B cell (primary cell): ENCODE results near the gene C16orf46. TPM values are rescaled to one million over a fixed set of nuclear protein-coding genes. Genes with fewer than 3 reads are reported as not detected.

Experiments used
- ATAC-seq: fragments of 200-7000 bp; cut with Tn5 transposase; one replicate; pipeline ENCODE4 v1.10.0; 2021; ENCODE audit warnings: low read depth, mild to moderate bottlenecking, moderate number of reproducible peaks, moderate library complexity
- CTCF ChIA-PET: fragments of 350-600 bp; sonication (Branson Sonifier 250); formaldehyde crosslinking; loops from one replicate; lab custom pipeline; 2021; ENCODE audit warnings: antibody characterized with exemption, inconsistent platforms; lab: Charles Lee
- POLR2A ChIA-PET: fragments of 350-600 bp; sonication (Branson Sonifier 250); formaldehyde crosslinking; loops from one replicate; lab custom pipeline; 2021; ENCODE audit warnings: antibody characterized with exemption; lab: Charles Lee
- DNase-seq: peaks from one replicate; pipeline ENCODE4 v3.0.0; 2013
- H2AFZ ChIP-seq: 2 replicates; pipeline ENCODE4 v1.6.1; 2012; ENCODE audit warnings: mild to moderate bottlenecking, low read depth, low read length; ENCODE audit not compliant: insufficient read depth, poor library complexity, severe bottlenecking
- H3K27ac ChIP-seq, 2 donors: 1 replicate in 1 of 2; 2 replicates in 1 of 2; pipeline ENCODE4 v1.5.1; 2012 to 2013; ENCODE audit warnings: low read length in 2 of 2, mild to moderate bottlenecking in 2 of 2, moderate library complexity in 1 of 2
- H3K27me3 ChIP-seq, 4 experiments: fragments of 200-600 bp in 1 of 4; sonication (generic) in 1 of 4; replicated peaks in 1 of 4; 1 replicate in 2 of 4; 2 replicates in 2 of 4; pipeline versions ENCODE4 v1.6.1 to v1.7.0; 2013 to 2016; ENCODE audit warnings: low read length in 3 of 4, mild to moderate bottlenecking in 2 of 4, mixed read lengths in 1 of 4, moderate library complexity in 1 of 4; ENCODE audit not compliant: insufficient read depth in 4 of 4, control insufficient read depth in 3 of 4; ENCODE audit errors: control extremely low read depth in 1 of 4
- H3K36me3 ChIP-seq, 2 experiments: replicated peaks in 1 of 2; 1 replicate in 1 of 2; 2 replicates in 1 of 2; pipeline versions ENCODE4 v1.6.1 to v1.7.1; 2013; ENCODE audit warnings: low read length in 1 of 2; ENCODE audit not compliant: insufficient read depth in 2 of 2, control insufficient read depth in 1 of 2; ENCODE audit errors: control extremely low read depth in 1 of 2, extremely low read depth in 1 of 2
- H3K4me1 ChIP-seq, 2 donors: fragments of 200-600 bp in 1 of 2; sonication (generic) in 1 of 2; 1 replicate in 1 of 2; 2 replicates in 1 of 2; pipeline versions ENCODE4 v1.5.1 to v1.6.1; 2013 to 2017; ENCODE audit warnings: low read length in 2 of 2; ENCODE audit not compliant: control insufficient read depth in 2 of 2, insufficient read depth in 2 of 2
- H3K4me2 ChIP-seq: replicated peaks from 2 replicates; pipeline ENCODE3; 2012; ENCODE audit warnings: mild to moderate bottlenecking, low read depth, low read length; ENCODE audit not compliant: poor library complexity, severe bottlenecking
- H3K4me3 ChIP-seq, 5 experiments: fragments of 200-600 bp in 1 of 5; sonication (generic) in 1 of 5; 1 replicate in 3 of 5; 2 replicates in 2 of 5; pipeline versions ENCODE4 v1.5.1 to v1.7.0; 2011 to 2016; ENCODE audit warnings: low read length in 4 of 5, mild to moderate bottlenecking in 4 of 5, low read depth in 2 of 5, control low read depth in 1 of 5, moderate library complexity in 1 of 5; ENCODE audit not compliant: insufficient read depth in 1 of 5; ENCODE audit errors: control extremely low read depth in 1 of 5, extremely low read depth in 1 of 5
- H3K79me2 ChIP-seq: fragments of 200-600 bp; sonication (generic); one replicate; pipeline ENCODE4 v1.6.0; 2016; ENCODE audit warnings: low read length; ENCODE audit not compliant: control insufficient read depth, insufficient read depth
- H3K9ac ChIP-seq: fragments of 200-600 bp; sonication (generic); 2 replicates; pipeline ENCODE4 v1.6.1; 2017; ENCODE audit warnings: mild to moderate bottlenecking, low read length, moderate library complexity
- H3K9me3 ChIP-seq, 3 donors: one replicate each; pipeline versions ENCODE4 v1.6.1 to v1.7.1; 2013; ENCODE audit warnings: low read length in 2 of 3; ENCODE audit not compliant: control insufficient read depth in 2 of 3, insufficient read depth in 1 of 3; ENCODE audit errors: control extremely low read depth in 1 of 3
- H4K20me1 ChIP-seq: 2 replicates; pipeline ENCODE4 v1.6.0; 2012; ENCODE audit warnings: mild to moderate bottlenecking, low read length; ENCODE audit not compliant: insufficient read depth, control insufficient read depth, poor library complexity, severe bottlenecking
- H3K27ac Mint-ChIP-seq: one replicate; pipeline ENCODE4 v1.8.0; 2021; ENCODE audit warnings: mixed read lengths
- H3K27me3 Mint-ChIP-seq: one replicate; pipeline ENCODE4 v1.8.0; 2021; ENCODE audit warnings: mixed read lengths
- H3K4me1 Mint-ChIP-seq: one replicate; pipeline ENCODE4 v1.8.0; 2021; ENCODE audit warnings: mixed read lengths
- H3K4me3 Mint-ChIP-seq: one replicate; pipeline ENCODE4 v1.8.0; 2021; ENCODE audit warnings: mixed read lengths
- H3K9me3 Mint-ChIP-seq: one replicate; pipeline ENCODE4 v1.8.0; 2022; ENCODE audit warnings: mixed read lengths; ENCODE audit not compliant: insufficient read depth
- CTCF ChIP-seq: fragments of 200-600 bp; IDR thresholded peaks from one replicate; pipeline ENCODE4 v1.8.0; 2022; ENCODE audit warnings: antibody characterized with exemption, mild to moderate bottlenecking
- EZH2 ChIP-seq: IDR thresholded peaks from 2 replicates; pipeline ENCODE4 v1.6.1; 2012; ENCODE audit warnings: borderline replicate concordance, low read depth, mild to moderate bottlenecking, moderate library complexity, low read length; ENCODE audit not compliant: insufficient read depth, poor library complexity, severe bottlenecking
- WGBS: methylation state at CpG from one replicate; pipeline ENCODE4 v1.1.5; 2013; ENCODE audit warnings: missing lambda C conversion rate; ENCODE audit not compliant: insufficient coverage; 5-methylcytosine and 5-hydroxymethylcytosine counted together
- intact Hi-C: fragments of 100-400 bp; cut with micrococcal nuclease; formaldehyde crosslinking; loops from one replicate; pipeline ENCODE4 v1.10.0; 2022
- polyA minus RNA-seq: library from RNA; depleted of rRNA, polyadenylated mRNA; stranded (reverse); fragments of >200 nt; gene quantifications from 2 replicates; pipeline ENCODE4 v1.2.3, GENCODE V29; 2012
- polyA plus RNA-seq: library from polyadenylated mRNA; depleted of rRNA; stranded (reverse); fragments of >200 nt; gene quantifications from 2 replicates; pipeline ENCODE4 v1.2.3, GENCODE V29; 2012
- total RNA-seq, 2 donors: library from RNA; stranded (reverse); fragments of 120-200 nt in 1 of 2; gene quantifications; 1 replicate in 1 of 2; 2 replicates in 1 of 2; pipeline versions ENCODE4 v1.2.3 to v1.2.4, GENCODE V29; 2013 to 2022

Gene C16orf46
- 0.73 TPM in 1 of 2 replicates, not detected in the other for total RNA-seq
- not detected for total RNA-seq (2013)
- polyA plus RNA-seq = 0.13 and 0.28 TPM in 2 replicates
- polyA minus RNA-seq = 1.6 TPM in 1 of 2 replicates, not detected in the other

- ChIA-PET POLR2A (interaction anchor here (0.6 to 1.4 kb wide), 3 partner anchors 71 to 323 kb away, joined by 4 to 8 read pairs (median 5); partner anchors contain the start of genes CENPN, CMC2 and GAN), CTCF (interaction anchor here (0.7 to 7.9 kb wide), 5 partner anchors 14 to 73 kb away, joined by 3 to 57 read pairs (median 9); partner anchors contain the start of genes ATMIN, CENPN and CMC2)
- no peaks in the 10 kb centered on the region for H4K20me1 ChIP-seq
- peak within 1 kb of the TSS; percentile 67 to 84 (median 82) for H3K4me3 ChIP-seq
- H3K36me3 ChIP-seq = no peaks in the 10 kb centered on the region
- WGBS = 13% methylated on average over 57 of the region's 59 CpGs
- H3K27ac ChIP-seq = peak within 1 kb of the TSS; percentile 79 to 89
- Mint-ChIP-seq H3K9me3 (no peaks in the 10 kb centered on the region), H3K27ac (peak within 1 kb of the TSS; percentile 51), H3K4me3 (peak within 1 kb of the TSS; percentile 47), H3K27me3 (no peaks in the 10 kb centered on the region), H3K4me1 (peaks cover 4% of the 10 kb centered on the region)
- ATAC-seq (peak; percentile 77), DNase-seq (peak; percentile 98)
- no peaks in the 10 kb centered on the region for H3K79me2 ChIP-seq
- peak within 1 kb of the TSS; percentile 90 for H2AFZ ChIP-seq
- no peaks in the 10 kb centered on the region for H3K27me3 ChIP-seq
- peaks cover 4 to 12% of the 10 kb centered on the region in 2 donors for H3K4me1 ChIP-seq
- H3K9me3 ChIP-seq = peaks cover 0 to 1% (median 0%) of the 10 kb centered on the region in 3 donors
- peak within 1 kb of the TSS; percentile 84 for H3K9ac ChIP-seq
- intact Hi-C loops = loop anchor here (1.0 to 2.0 kb wide), 5 partner anchors 19 to 1093 kb away; partner anchors contain the start of genes ATMIN, CENPN, DYNLRB2 and GCSH
- no peak for TF ChIP-seq EZH2
- no peak for TF ChIP-seq CTCF
- H3K4me2 ChIP-seq = peak within 1 kb of the TSS; percentile 82
These were observed at the start of gene C16orf46 for GRCh38 chr16:81077076-81077940. Gene C16orf46, minus strand, starts transcription at chr16:81077238. Its CDS starts 13,283 bp downstream, at chr16:81063955.
